ENCODE results near the gene TMEM184A.

DNA sequence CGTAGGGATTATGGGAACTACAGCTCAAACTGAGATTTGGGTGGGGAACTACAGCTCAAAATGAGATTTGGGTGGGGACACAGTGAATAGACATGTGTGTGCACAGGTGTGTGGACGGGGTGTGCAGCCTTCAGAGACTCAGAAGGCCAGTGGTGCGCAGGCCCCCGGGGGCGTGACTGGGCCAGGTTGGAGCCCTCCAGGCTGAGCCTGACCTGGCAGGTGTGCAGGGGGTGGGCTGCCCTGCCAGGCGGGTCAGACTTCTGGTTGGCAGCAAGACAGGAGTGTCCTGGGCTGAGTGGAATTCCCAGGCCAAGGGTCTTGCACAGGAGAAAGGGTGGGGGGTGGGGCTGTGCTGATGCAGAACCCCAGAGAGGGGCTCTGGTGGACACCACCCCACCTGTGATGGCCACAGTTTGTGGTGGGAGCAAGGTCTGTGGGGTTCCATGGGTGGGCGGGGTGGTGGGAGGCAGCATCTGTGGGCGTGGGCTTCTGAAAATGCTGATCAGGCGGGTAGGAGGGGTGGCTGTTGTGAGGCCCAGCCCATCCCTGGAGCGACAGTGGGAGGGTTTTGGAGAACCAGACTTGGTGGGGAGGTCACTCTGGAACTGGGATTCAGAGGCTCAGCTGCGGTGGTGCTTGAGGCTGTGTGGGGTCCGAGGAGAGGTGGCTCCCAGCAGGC lies 43.1 kb upstream of the TMEM184A start:
- TF ChIP-seq, protein P1, sequence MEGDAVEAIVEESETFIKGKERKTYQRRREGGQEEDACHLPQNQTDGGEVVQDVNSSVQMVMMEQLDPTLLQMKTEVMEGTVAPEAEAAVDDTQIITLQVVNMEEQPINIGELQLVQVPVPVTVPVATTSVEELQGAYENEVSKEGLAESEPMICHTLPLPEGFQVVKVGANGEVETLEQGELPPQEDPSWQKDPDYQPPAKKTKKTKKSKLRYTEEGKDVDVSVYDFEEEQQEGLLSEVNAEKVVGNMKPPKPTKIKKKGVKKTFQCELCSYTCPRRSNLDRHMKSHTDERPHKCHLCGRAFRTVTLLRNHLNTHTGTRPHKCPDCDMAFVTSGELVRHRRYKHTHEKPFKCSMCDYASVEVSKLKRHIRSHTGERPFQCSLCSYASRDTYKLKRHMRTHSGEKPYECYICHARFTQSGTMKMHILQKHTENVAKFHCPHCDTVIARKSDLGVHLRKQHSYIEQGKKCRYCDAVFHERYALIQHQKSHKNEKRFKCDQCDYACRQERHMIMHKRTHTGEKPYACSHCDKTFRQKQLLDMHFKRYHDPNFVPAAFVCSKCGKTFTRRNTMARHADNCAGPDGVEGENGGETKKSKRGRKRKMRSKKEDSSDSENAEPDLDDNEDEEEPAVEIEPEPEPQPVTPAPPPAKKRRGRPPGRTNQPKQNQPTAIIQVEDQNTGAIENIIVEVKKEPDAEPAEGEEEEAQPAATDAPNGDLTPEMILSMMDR (IDR thresholded peaks at IDR 0.05): no peak
- TF ChIP-seq POLR2A (IDR thresholded peaks at IDR 0.05): no peak

Data from uterus (tissue), 2 donors.